NCI-H510A treated with DMSO at 0.1 percent for 48 hours (cell line): ENCODE data around the gene RCC2.

Experiments used
- DNase-seq: peaks from one replicate; lab custom pipeline; 2025; lab: John Stamatoyannopoulos, UW

RCC2 gene

GRCh38 chr1:17372955-17373354 lies 66.5 kb downstream of the RCC2 start:
- DNase-seq, result no peak

GRCh38 chr1:17371896-17372295 lies 67.6 kb downstream of the RCC2 start, which contains the start of gene PADI6:
TSS of gene PADI6 (plus strand) at chr1:17372196. CDS start at chr1:17372246, 50 bp downstream.
- DNase-seq, result no peak

- peak; percentile 31 for DNase-seq
Measured at GRCh38 chr1:17370618-17371017, 68.9 kb downstream of the RCC2 start.

- DNase-seq, result no peak
Measured at GRCh38 chr1:17369466-17369865, 70.0 kb downstream of the RCC2 start.

GRCh38 chr1:17365293-17365692 lies 74.2 kb downstream of the RCC2 start:
- DNase-seq, result no peak

- DNase-seq, result no peak
Measured at GRCh38 chr1:17363771-17364170, 75.7 kb downstream of the RCC2 start.

- no peak for DNase-seq
Measured at GRCh38 chr1:17363351-17363750, 76.1 kb downstream of the RCC2 start.

- no peak for DNase-seq
Measured at GRCh38 chr1:17361687-17362086, 77.8 kb downstream of the RCC2 start.

GRCh38 chr1:17360272-17360956 lies 79.1 kb downstream of the RCC2 start:
- no peak for DNase-seq

- DNase-seq, result no peak
Measured at GRCh38 chr1:17359808-17360207, 79.7 kb downstream of the RCC2 start.

GRCh38 chr1:17359031-17359430 lies 80.4 kb downstream of the RCC2 start:
- DNase-seq, result no peak

- no peak for DNase-seq
Measured at GRCh38 chr1:17358557-17358956, 80.9 kb downstream of the RCC2 start.
